ENCODE measurements around the gene H6PD. TPM values are rescaled to one million over a fixed set of nuclear protein-coding genes. Genes with fewer than 3 reads are reported as not detected.

H6PD gene
- polyA plus RNA-seq, 3 donors: 33.9 to 37.6 (median 36.7) TPM

- no peak for DNase-seq (ENCODE audit: low read depth in 3 of 3, low spot score in 2 of 3)
These were observed 5.2 kb downstream of the H6PD start for GRCh38 chr1:9239622-9240401.

DNA sequence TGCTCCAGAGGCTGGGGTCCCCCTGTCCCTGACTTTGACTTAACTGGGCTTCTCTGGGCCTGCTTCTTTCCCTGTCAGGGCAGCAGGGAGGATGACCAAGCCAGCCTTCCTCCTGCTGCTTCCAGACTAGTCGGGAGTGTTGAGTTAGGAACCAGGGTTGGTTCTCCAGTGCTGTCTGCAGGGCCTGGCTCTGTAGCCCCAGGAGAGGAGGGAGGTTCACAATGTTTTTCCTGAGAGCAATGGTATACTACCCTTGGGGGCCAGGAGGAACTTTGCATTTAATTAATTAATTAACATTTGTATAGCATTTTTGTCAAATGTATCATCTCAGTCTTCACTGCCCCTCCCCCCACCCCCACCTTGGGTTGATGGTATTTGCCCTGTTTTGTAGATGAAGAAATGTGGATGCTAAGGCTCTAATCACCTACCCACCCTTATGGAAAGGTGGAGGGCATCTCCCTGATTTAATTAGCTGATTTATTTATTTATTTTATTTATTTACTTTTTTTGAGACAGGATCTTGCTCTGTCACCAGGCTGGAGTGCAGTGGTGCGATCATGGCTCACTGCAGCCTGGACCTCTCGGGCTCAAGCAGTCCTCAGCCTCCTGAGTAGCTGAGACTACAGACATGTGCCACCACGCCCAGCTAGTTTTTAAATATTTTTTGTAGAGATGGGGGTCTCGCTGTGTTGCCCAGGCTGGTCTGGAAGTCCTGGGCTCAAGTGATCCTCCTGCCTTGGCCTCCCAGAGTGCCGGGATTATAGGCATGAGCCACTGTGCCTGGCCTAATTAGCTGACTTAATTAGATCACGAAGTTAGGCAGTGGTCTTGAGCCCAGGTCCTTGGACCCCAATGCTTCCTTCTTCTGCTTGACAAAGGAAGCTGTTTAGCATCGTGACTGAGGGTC is 6.6 kb downstream of the H6PD start:
- DNase-seq (ENCODE audit: low read depth in 3 of 3, low spot score in 2 of 3): no peak

- DNase-seq (ENCODE audit: low read depth in 3 of 3, low spot score in 2 of 3): no peak
These were observed 7.3 kb downstream of the H6PD start for GRCh38 chr1:9241891-9242290.

DNA sequence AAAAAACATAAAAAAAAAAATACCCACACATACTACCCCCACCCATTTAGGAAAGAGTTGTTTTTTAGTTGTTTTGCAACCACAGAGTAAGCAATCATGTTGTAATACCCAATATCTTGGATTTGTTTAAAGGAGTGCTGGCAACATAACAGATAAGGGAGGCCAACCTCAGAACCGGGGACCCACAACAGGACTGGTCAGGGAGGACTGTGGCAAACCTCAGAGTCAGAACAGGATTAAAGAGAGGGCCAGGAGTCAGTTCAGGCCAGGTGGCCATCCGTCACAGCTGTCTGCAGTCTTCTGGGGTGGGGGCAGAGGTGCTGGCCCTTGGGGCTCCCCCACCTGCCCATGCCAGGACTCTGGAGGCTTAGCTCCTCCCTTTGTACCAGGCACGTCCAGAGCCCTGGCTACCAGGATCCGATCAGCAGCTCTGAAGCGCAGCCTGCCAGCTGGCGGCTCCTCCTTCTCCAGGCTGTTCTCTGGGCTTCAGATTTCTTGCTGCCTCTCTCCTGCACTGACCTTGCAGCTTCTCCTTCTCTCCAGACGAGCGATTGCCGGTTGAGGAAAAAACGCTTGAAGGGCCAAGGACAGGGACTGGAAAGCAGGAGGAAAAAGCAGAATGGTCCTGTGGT is 7.9 kb downstream of the H6PD start:
- DNase-seq (ENCODE audit: low read depth in 3 of 3, low spot score in 2 of 3): no peak

GRCh38 chr1:9243066-9243739 is 8.6 kb downstream of the H6PD start:
- no peak for DNase-seq (ENCODE audit: low read depth in 3 of 3, low spot score in 2 of 3)

DNA sequence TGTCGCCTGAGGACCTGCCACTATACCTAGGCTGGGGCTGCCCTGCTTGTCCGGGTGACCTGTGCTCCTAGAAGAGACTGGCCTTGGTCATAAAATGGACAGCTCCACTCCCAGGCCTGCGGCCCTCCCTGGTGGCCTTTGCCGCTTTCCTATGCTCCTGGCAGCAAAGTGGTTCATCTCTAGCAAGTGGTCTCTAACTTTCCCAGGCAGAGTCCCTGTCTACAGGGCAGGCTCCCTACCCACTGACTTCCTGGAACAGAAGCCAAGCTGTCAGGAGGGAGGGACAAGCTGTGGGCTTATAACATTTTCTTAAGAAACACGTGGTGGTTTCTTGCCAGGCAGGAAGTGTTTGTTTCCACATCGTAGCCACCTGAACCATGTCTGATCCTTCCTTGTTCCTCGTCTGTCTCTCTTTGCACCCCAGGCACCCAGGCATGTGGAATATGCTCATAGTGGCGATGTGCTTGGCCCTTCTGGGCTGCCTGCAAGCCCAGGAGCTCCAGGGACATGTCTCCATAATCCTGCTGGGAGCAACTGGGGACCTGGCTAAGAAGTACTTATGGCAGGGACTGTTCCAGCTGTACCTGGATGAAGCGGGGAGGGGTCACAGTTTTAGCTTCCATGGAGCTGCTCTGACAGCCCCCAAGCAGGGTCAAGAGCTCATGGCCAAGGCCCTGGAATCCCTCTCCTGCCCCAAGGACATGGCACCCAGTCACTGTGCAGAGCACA is 10.1 kb downstream of the H6PD start:
- no peak for DNase-seq (ENCODE audit: low read depth in 3 of 3, low spot score in 2 of 3)

DNA sequence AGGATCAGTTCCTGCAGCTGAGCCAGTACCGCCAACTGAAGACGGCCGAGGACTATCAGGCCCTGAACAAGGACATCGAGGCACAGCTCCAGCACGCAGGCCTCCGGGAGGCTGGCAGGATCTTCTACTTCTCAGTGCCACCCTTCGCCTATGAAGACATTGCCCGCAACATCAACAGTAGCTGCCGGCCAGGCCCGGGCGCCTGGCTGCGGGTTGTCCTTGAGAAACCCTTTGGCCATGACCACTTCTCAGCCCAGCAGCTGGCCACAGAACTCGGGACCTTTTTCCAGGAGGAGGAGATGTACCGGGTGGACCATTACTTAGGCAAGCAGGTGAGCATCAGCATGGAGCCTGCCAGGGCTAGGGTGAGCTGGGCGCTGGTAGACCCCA is 10.7 kb downstream of the H6PD start:
- DNase-seq (ENCODE audit: low read depth in 3 of 3, low spot score in 2 of 3): no peak

DNA sequence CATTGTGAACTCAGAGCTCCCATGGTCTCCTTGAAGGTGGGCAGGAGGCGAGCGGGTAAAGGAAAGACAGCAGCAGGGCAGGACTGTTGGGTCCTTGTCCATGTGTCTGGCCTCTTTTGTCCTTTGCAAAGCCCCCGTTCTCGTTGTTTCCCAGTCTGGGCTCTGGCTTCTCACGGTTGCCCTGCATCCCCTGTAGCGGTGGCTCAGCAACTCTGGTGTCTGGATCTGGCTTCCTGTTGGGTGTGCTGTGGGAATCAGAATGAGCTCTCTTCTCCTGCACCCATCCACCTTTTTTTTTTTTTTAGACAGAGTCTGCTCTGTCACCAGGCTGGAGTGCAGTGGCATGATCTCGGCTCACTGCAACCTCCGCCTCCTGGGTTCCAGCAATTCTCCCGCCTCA is 11.1 kb downstream of the H6PD start:
- no peak for DNase-seq (ENCODE audit: low read depth in 3 of 3, low spot score in 2 of 3)

DNA sequence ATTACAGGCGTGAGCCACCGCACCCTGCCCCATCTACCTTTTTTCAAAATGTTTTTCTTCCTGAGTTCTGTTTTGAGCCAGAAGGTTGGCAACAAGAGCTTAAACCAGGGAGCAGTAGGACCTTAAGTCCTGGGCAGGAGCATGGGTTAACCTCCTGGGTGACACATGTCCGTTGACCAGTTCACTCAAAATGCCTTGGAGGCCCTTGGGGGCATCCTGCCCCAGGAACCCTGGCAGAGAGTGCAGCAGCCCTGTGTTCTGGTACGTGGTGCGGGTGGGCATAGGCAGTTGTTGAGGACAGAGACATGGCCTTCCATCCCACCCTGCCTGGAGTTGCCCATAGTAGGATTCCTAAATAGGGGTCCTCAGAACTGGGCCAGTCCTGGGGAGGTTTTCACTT is 11.6 kb downstream of the H6PD start:
- no peak for DNase-seq (ENCODE audit: low read depth in 3 of 3, low spot score in 2 of 3)

DNA sequence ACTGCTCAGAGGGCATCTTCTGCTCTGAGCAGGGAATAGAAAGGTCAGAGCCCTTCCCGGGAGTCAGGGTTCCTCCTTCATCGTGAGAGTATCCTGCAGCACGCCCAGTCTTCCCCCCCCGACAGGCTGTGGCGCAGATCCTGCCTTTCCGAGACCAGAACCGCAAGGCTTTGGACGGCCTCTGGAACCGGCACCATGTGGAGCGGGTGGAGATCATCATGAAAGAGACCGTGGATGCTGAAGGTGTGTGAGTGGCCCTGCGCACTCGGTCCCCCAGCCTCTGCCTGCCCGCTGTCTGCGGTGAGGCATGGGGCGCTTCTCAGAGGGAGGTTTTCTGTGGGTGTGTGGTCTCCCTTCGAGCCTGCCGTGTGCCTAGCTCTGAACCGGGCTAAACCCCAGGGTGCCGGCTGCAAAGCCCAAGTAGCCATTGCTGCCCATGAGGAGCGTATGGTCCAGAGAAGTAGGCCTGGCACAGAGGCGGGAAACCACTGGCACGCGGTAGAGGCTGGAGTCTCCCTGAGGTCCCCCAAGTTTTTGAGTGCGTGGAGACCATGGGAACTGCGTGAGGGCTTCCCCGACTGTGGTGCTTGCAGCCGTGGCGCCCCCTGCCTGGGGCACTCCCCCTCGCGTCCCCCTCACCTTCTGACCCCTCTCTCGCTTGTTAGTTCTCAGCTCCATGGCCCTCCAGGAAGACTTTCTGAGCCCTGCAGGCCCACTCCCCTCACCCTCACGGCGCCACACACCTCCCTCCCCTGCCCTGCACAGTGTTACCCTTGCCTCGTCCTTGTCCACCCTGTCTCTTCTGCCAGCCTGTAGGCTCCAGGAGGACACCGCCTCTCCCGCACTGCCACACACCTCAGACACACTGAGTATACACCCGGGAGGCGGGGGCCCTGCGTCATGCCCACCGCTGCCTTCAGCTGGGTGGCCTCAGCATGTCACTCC is 12.5 kb downstream of the H6PD start:
- DNase-seq (ENCODE audit: low read depth in 3 of 3, low spot score in 2 of 3): no peak

GRCh38 chr1:9247894-9248293 is 13.3 kb downstream of the H6PD start:
- no peak for DNase-seq (ENCODE audit: low read depth in 3 of 3, low spot score in 2 of 3)

GRCh38 chr1:9248341-9249262 is 14.0 kb downstream of the H6PD start:
- DNase-seq (ENCODE audit: low read depth in 3 of 3, low spot score in 2 of 3): no peak

DNA sequence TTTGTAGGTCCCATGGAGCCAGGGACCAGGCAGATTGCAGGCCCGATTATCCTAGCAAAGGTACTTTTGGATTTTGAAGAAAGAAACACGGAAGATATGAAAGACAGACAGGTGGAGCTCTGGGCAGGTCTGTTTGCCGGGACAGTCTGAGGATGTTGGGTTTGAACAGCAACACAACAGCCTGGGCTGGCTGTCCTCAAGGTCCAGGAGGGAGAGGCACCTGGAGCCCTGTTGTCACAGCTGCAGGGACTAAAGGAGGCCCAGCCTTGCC is 14.6 kb downstream of the H6PD start:
- DNase-seq (ENCODE audit: low read depth in 3 of 3, low spot score in 2 of 3): no peak

- no peak for DNase-seq (ENCODE audit: low read depth in 3 of 3, low spot score in 2 of 3)
These were observed 15.2 kb downstream of the H6PD start for GRCh38 chr1:9249534-9250410.

DNA sequence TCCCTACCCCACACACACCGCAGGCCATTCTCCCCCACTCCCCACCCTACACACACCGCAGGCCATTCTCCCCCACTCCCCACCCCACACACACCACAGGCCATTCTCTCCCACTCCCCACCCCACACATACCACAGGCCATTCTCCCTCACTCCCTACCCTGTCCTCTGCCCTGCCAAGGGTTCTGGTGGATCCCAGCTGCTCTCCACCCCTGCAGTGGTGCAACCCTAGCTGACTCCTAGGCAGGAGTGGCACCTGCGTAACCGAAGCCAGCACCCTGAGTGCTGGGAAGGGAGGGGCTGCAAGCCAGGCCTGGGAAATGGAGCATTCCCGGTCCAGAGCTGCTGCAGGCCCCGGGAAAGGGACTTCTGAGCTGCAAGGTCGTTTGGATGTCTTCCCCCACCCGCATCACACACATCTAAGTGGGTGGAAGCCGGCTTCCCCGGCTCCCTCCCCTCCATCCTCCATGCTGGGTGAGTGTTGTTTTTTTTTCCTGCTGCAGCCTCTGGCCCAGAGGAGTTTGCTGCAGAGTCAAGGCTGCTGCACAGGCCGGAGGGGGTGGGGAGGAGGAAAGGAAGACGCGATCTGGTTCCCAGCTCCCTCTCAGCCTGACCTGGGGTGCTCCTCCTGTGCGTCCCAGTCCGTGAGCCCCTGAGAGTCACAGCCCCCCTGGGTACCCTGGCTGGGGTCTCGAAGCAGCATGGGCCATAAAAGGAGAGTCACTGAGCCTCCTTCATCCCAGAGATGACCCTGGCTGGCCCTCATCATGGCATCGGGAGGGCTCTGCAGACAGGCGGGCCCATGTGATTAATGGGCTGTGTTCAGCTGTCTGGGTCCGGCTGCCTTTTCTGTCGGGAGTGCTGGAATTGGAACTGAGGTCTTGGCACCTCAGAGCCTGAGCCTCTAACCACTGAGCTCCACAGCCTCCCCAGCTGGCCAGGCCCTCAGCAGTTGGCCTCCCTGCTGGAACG is 16.1 kb downstream of the H6PD start:
- no peak for DNase-seq (ENCODE audit: low read depth in 3 of 3, low spot score in 2 of 3)

GRCh38 chr1:9251501-9251900 is 16.9 kb downstream of the H6PD start:
- DNase-seq (ENCODE audit: low read depth in 3 of 3, low spot score in 2 of 3): no peak

Measured in right renal cortex interstitium (tissue), 3 donors.